Stimulated activated CD8-positive, alpha-beta memory T cell treated with anti-CD3 and anti-CD28 coated beads, Interleukin-7, amount 100 ng/mL, for 48 hours (primary cell): ENCODE measurements around the gene ALDH1A2.

Source experiments
- DNase-seq, 2 donors: peaks; one replicate each; pipeline ENCODE4 v3.0.0-alpha.2; 2020; ENCODE audit warnings: low read depth in 1 of 2; ENCODE audit errors: extremely low read depth in 1 of 2

ALDH1A2 gene

GRCh38 chr15:57947282-57947681, 118.2 kb downstream of the ALDH1A2 start:
- no peak for DNase-seq

GRCh38 chr15:57946491-57947048, 118.9 kb downstream of the ALDH1A2 start:
- DNase-seq, result no peak

GRCh38 chr15:57945616-57946015, 119.9 kb downstream of the ALDH1A2 start:
- no peak for DNase-seq

DNA sequence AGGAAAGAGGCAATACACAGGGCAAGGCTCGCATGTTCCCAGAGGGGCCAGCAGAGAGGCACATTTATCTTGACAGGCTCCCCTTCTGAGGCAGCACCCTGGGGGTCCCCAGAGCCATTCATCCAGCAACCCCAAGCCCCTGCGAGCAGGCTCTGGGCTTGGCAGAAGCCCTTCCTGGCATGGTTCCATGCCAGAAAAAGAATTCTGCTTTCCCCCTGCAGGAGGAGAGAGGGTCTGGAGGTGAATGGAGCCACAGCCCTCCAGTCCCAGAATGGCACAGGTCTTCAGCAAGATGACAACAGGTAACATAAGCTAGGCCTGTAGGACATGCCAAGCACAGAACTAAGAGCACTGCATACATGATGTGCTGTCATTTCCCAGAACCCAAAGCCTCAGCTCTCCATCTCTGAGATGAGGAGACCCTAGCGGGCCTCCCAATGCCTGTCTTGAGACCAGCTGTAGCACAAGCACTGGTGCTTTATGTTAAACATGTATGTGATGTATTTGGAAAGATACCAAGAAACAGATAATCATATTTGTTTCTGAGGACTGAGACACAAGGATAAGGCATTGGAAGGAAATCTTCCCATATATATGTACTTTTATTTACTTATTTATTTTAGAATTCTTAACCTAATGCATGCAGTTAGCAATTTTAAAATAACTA, 121.6 kb downstream of the ALDH1A2 start:
- DNase-seq, result no peak

DNA sequence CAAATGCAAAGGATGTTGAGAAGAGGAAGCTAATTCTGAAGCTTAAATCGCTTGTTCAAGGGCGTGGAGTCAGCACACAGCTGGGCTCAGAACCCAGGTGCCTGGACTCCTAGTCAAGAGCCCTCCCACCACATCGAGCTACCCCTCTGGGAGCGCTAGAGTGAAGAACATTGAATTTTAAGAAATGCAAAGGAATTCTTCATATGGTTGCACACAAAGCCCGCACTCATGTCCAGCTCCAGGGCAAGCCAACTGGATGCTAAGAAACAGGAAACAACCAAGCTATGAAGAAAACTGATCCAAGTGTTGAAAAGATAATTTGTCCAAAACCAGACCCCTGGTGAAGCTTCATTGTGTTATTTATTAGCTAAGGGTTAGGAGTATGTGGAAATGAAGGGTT, 122.3 kb downstream of the ALDH1A2 start:
- DNase-seq, result no peak

GRCh38 chr15:57941816-57942215, 123.7 kb downstream of the ALDH1A2 start:
- DNase-seq, result no peak

DNA sequence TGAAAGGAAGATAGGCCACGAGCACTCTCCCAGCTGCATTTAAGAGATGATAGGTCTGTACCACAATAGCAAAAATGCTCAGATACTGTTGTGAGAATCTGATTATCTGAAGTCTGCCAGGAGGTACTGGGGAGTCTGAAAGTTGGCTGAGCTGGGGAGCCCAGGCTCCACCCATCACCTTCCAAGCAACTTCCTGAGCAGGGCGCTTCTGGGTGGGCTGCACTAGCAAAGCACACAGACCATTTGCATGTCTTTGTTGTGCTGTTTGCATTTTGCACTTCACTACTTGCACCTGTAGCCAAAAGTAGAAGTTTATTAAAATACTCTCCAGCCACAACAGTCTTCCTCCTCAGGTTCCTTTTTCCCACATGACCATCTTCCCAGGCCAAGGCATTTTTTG, 133.2 kb downstream of the ALDH1A2 start:
- no peak for DNase-seq

DNA sequence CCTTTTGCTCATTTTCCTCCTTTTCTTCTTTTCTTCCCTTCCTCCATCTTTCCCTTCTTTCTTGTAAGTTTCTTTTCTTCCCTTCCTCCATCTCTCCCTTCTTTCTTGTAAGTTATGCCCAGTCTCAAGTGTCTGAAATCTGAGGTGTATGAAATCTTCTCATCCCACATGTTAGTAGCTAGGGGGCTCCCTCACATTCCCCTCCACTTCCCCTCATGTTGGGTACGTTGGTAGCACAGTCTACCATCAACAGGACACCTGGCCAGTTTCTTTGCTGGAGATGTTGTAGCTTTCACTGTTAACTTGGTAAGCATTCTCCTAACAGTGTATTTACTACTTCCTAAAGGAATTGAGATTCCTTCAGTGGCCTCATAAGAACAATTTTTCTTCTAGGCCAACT, 133.9 kb downstream of the ALDH1A2 start:
- DNase-seq, result no peak

GRCh38 chr15:57927091-57927631, 138.3 kb downstream of the ALDH1A2 start:
- no peak for DNase-seq

- no peak for DNase-seq
Observed at GRCh38 chr15:57925650-57926049, 139.9 kb downstream of the ALDH1A2 start.

- DNase-seq, result no peak
Observed at GRCh38 chr15:57924598-57924997, 140.9 kb downstream of the ALDH1A2 start.

DNA sequence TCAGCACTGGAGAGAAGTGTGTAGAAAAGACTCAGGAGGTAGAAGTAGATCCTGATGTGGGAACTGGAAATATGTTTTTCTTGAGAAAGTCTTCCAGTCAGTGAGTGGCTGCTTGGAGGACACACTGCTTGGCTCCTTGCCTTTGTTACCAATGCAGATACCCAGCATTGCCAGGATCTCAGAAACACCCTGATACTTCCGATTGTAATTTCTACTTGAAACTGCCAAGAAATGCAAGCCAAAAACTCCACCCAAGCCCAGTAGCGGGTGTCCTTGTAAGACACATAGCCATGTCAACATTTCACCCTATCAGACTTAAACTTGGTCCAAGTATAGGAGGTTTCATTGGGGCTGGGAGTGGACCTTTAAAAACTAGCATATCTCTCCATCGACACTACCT, 141.8 kb downstream of the ALDH1A2 start:
- no peak for DNase-seq

DNA sequence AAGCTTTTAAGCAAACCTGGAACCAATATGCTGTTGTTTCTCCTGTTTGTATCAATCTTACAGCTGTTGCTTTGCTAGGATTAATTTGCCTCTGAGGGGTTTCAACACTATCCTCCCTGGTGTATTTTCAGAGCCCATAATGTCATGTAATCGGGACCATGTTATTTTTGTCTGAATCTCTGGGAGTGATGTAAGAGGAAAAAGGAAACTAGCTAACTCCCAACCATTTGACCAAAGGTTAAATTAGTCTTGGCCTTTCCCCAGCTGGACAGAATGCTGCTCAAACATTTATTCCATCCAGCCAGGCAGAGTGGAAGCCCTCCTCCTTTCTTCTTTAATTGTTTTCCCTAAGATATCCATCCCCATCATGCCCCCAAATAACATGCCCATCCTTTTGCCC, 142.2 kb downstream of the ALDH1A2 start:
- DNase-seq, result no peak

DNA sequence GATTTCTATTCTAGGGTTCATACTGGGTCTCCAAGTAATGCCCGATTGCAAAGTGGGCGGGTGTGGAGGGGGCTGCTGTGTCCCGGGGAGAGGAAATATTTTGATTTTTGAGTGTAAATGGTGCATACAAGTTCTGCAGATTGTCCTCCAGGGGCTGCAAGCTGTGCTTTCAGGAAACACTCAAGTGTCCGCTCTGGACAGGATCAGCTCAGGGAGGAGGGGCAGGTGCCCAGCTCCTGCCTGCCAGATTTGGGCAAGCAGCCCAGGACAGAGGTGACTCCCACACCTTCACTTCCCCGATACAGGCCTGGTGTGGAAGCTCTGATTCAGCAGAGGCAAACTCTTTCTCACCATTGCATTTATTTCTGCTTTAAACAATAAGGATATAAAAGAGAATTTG, 142.7 kb downstream of the ALDH1A2 start:
- no peak for DNase-seq

DNA sequence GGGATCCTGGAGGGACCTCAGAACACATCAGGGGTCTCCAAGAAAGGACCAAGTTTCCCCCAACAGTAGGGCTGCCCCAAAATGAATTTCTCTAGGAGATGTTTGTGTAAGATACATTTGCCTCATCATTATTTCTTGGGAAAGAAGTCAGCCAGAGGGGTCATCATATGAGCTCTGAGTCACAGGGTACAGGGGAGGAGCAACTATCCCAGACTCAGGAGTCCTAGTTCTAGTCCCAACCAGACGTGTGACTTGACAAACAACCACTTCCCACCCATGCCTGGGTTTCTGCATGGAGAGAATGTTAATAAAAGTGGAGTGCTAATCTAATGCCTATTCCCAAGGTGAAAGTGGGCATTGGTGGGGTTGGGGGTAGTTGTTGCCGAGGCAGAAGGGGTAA, 144.1 kb downstream of the ALDH1A2 start:
- no peak for DNase-seq

DNA sequence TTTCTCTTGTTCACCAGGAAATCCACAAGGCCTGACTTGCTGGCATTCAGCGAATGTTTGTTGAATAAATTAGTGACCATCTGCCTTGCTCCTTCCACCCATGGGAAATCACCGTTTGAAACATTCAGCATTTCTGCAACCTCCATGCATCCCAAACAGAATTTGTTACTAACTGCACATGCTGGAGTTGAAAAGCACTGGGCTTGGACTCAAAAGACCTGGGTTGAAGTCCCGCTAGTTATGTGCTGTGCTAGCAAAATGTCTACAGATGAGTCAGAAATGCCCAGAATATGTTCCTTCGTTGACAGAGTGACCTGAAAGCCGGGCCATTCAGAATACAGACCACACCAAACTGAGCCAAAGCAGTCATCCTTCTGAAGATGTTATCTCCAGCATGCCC, 144.6 kb downstream of the ALDH1A2 start:
- no peak for DNase-seq

GRCh38 chr15:57919754-57920153, 145.8 kb downstream of the ALDH1A2 start:
- DNase-seq, result no peak

GRCh38 chr15:57917998-57918397, 147.5 kb downstream of the ALDH1A2 start:
- DNase-seq, result no peak

- no peak for DNase-seq
Observed at GRCh38 chr15:57916695-57917094, 148.8 kb downstream of the ALDH1A2 start.

GRCh38 chr15:57915827-57916531, 149.5 kb downstream of the ALDH1A2 start:
- no peak for DNase-seq

DNA sequence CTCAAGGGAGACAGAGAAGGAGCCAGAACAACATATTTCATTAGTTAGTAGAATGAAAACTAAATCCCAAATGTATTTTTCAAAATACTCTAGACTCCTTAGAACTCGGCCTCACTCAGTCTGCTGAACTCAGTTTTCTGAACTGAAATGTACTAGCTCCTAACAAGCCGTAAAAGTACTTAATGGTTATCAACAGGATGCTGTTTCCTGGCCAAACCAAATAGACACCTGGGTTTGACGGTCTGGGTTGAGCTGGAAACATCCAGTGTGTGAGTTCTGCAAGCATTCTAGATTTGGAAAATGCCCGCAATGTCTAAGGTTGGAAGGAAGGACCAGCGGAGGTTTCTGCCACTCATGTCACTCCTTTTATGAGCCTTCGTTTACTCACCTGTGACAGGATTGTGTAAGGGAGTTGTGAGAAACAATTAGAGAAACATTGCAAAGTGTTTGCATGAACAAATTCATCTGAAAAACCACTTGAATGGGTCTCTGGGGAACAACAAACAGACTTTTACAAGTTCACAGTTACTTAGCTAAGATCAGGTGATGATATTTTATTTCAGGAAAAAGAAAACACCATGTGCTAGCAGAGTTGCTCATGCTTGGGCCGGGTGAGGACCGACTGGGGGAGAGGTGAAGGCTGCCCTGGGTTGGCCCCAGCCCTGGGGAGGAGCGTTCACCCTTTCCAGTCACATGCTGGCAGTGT, 151.0 kb downstream of the ALDH1A2 start:
- DNase-seq, result no peak
